MM.1S (cell line): ENCODE results near the gene NEFH.

Source experiments
- DNase-seq: peaks from one replicate; pipeline ENCODE4 v3.0.0-alpha.2; 2015
- H2AFZ ChIP-seq: fragments of 300-600 bp; sonication (generic); 2 replicates; pipeline ENCODE4 v1.6.0; 2016; ENCODE audit warnings: antibody characterized with exemption, low read length
- H3F3A ChIP-seq: fragments of 300-600 bp; sonication (generic); 2 replicates; pipeline ENCODE4 v1.6.1; 2016; ENCODE audit warnings: mild to moderate bottlenecking, antibody characterized with exemption, low read length, moderate library complexity, mixed read lengths; ENCODE audit not compliant: insufficient read depth
- H3K27ac ChIP-seq: fragments of 300-600 bp; sonication (generic); 2 replicates; pipeline ENCODE4 v1.5.1; 2016; ENCODE audit warnings: mild to moderate bottlenecking, low read length
- H3K27me3 ChIP-seq: fragments of 300-600 bp; sonication (generic); replicated peaks from 2 replicates; pipeline ENCODE4 v1.6.0; 2016; ENCODE audit warnings: low read length; ENCODE audit not compliant: insufficient read depth
- H3K36me3 ChIP-seq: fragments of 300-600 bp; sonication (generic); replicated peaks from 2 replicates; pipeline ENCODE4 v1.6.1; 2016; ENCODE audit warnings: mild to moderate bottlenecking, low read length, mixed read lengths; ENCODE audit not compliant: insufficient read depth
- H3K4me1 ChIP-seq: fragments of 300-600 bp; sonication (generic); 2 replicates; pipeline ENCODE4 v1.6.1; 2016; ENCODE audit warnings: low read length, mixed read lengths
- H3K4me2 ChIP-seq: fragments of 300-600 bp; sonication (generic); 2 replicates; pipeline ENCODE4 v1.6.0; 2016; ENCODE audit warnings: low read depth, low read length
- H3K4me3 ChIP-seq: fragments of 300-600 bp; sonication (generic); 2 replicates; pipeline ENCODE4 v1.5.1; 2016; ENCODE audit warnings: low read length, mixed read lengths
- H3K79me2 ChIP-seq: fragments of 300-600 bp; sonication (generic); 2 replicates; pipeline ENCODE4 v1.6.1; 2016; ENCODE audit warnings: mixed run types, low read length, mixed read lengths
- H3K9ac ChIP-seq: fragments of 300-600 bp; sonication (generic); 2 replicates; pipeline ENCODE4 v1.6.1; 2016; ENCODE audit warnings: low read length, mixed read lengths
- H3K9me2 ChIP-seq: fragments of 300-600 bp; sonication (generic); replicated peaks from 2 replicates; pipeline ENCODE4 v1.6.1; 2016; ENCODE audit warnings: mild to moderate bottlenecking, low read length, mixed read lengths; ENCODE audit not compliant: insufficient read depth
- H3K9me3 ChIP-seq: fragments of 300-600 bp; sonication (generic); replicated peaks from 2 replicates; pipeline ENCODE4 v1.6.1; 2016; ENCODE audit warnings: mild to moderate bottlenecking, low read length, mixed read lengths; ENCODE audit not compliant: insufficient read depth
- H4K20me1 ChIP-seq: fragments of 300-600 bp; sonication (generic); 2 replicates; pipeline ENCODE4 v1.6.1; 2016; ENCODE audit warnings: mild to moderate bottlenecking, low read length, moderate library complexity, mixed read lengths; ENCODE audit not compliant: insufficient read depth
- CTCF ChIP-seq: fragments of 300-600 bp; sonication (generic); IDR thresholded peaks from 2 replicates; pipeline ENCODE4 v1.5.1; 2016; ENCODE audit warnings: antibody characterized with exemption, low read length, mixed read lengths
- EZH2 ChIP-seq: fragments of 300-600 bp; sonication (generic); optimal IDR thresholded peaks from 2 replicates; pipeline ENCODE3; 2017; ENCODE audit warnings: low read depth, mild to moderate bottlenecking, antibody characterized with exemption, low read length, mixed read lengths
- EZH2phosphoT487 ChIP-seq: fragments of 300-600 bp; sonication (generic); IDR thresholded peaks from 2 replicates; pipeline ENCODE4 v1.6.1; 2018; ENCODE audit warnings: antibody characterized with exemption, low read length

NEFH gene

GRCh38 chr22:29463629-29464028 lies 16.4 kb upstream of the NEFH start:
- Histone ChIP-seq H3K4me3 (no peak overlapping the region), H2AFZ (no peak overlapping the region), H3K36me3 (no peaks in the 10 kb centered on the region), H3F3A (no peaks in the 10 kb centered on the region), H3K27me3 (no peaks in the 10 kb centered on the region), H3K9me2 (no peaks in the 10 kb centered on the region), H4K20me1 (no peaks in the 10 kb centered on the region), H3K4me2 (no peak overlapping the region), H3K4me1 (no peaks in the 10 kb centered on the region), H3K9ac (no peak overlapping the region), H3K79me2 (no peaks in the 10 kb centered on the region), H3K27ac (no peak overlapping the region), H3K9me3 (no peaks in the 10 kb centered on the region)
- no peak for TF ChIP-seq EZH2
- TF ChIP-seq EZH2phosphoT487 = no peak
- no peak for TF ChIP-seq CTCF
- no peak for DNase-seq

- Histone ChIP-seq H3K9me2 (no peaks in the 10 kb centered on the region), H3F3A (no peaks in the 10 kb centered on the region), H3K9me3 (no peaks in the 10 kb centered on the region), H3K36me3 (no peaks in the 10 kb centered on the region), H2AFZ (no peak overlapping the region), H3K4me3 (no peak overlapping the region), H3K27me3 (no peaks in the 10 kb centered on the region; the same call in 1 of the 2 replicates), H3K9ac (no peak overlapping the region), H3K4me2 (no peak overlapping the region), H3K27ac (no peak overlapping the region), H3K4me1 (no peaks in the 10 kb centered on the region), H4K20me1 (no peaks in the 10 kb centered on the region), H3K79me2 (no peaks in the 10 kb centered on the region)
- no peak for TF ChIP-seq EZH2phosphoT487
- no peak for TF ChIP-seq CTCF
- TF ChIP-seq EZH2 = no peak
- DNase-seq = no peak
These were observed 15.4 kb upstream of the NEFH start for GRCh38 chr22:29464581-29464980.

- Histone ChIP-seq H3K79me2 (no peaks in the 10 kb centered on the region), H3K4me2 (peak overlapping the region; percentile 41; the same call in 1 of the 2 replicates), H3K36me3 (no peaks in the 10 kb centered on the region), H3K9me2 (no peaks in the 10 kb centered on the region), H3K27me3 (peaks cover 30% of the 10 kb centered on the region), H3K27ac (no peak overlapping the region), H3F3A (no peaks in the 10 kb centered on the region), H4K20me1 (no peaks in the 10 kb centered on the region), H3K9me3 (no peaks in the 10 kb centered on the region), H2AFZ (no peak overlapping the region), H3K4me1 (no peaks in the 10 kb centered on the region), H3K4me3 (no peak overlapping the region), H3K9ac (no peak overlapping the region)
- DNase-seq = no peak
- TF ChIP-seq CTCF = no peak
- TF ChIP-seq EZH2phosphoT487 = no peak
- TF ChIP-seq EZH2 = no peak
These were observed 10.3 kb upstream of the NEFH start for GRCh38 chr22:29469755-29470154.
